H1 (cell line): ENCODE results near the gene TNNI2. TPM values are rescaled to one million over a fixed set of nuclear protein-coding genes. Genes with fewer than 3 reads are reported as not detected.

Experiments
- CTCF ChIA-PET: fragments of 300-600 bp; sonication (Branson Sonifier 250); formaldehyde crosslinking; loops from one replicate; lab custom pipeline; 2021; ENCODE audit not compliant: partially characterized antibody; lab: Charles Lee
- POLR2A ChIA-PET: fragments of 300-600 bp; sonication (Branson Sonifier 250); formaldehyde crosslinking; loops from one replicate; lab custom pipeline; 2021; ENCODE audit warnings: inconsistent platforms; ENCODE audit not compliant: partially characterized antibody; lab: Charles Lee
- DNase-seq, 2 experiments: peaks; one replicate each; pipeline versions ENCODE4 v3.0.0 to v3.0.0-alpha.2; 2010 to 2022; ENCODE audit warnings: low spot score in 2 of 2, low read depth in 1 of 2, mixed read lengths in 1 of 2
- FAIRE-seq: peaks from 2 replicates; lab custom pipeline; 2011; peaks lifted over from hg19 to GRCh38; lab: Jason Lieb, UNC
- H2AFZ ChIP-seq: 2 replicates; pipeline ENCODE4 v1.8.1; 2012; ENCODE audit warnings: low read length, inconsistent platforms
- H2AK5ac ChIP-seq: 2 replicates; pipeline ENCODE4 v1.6.1; 2013; ENCODE audit warnings: low read depth, low read length
- H2BK120ac ChIP-seq: replicated peaks from 2 replicates; pipeline ENCODE3; 2013; ENCODE audit warnings: low read depth, low read length, inconsistent platforms
- H2BK12ac ChIP-seq: 2 replicates; pipeline ENCODE4 v1.6.1; 2013; ENCODE audit warnings: low read depth, low read length
- H2BK15ac ChIP-seq: 2 replicates; pipeline ENCODE4 v1.6.1; 2013; ENCODE audit warnings: low read length
- H2BK20ac ChIP-seq: 2 replicates; pipeline ENCODE4 v1.6.1; 2013; ENCODE audit warnings: low read length
- H2BK5ac ChIP-seq: 2 replicates; pipeline ENCODE4 v1.6.1; 2013; ENCODE audit warnings: low read depth, low read length
- H3K14ac ChIP-seq: 2 replicates; pipeline ENCODE4 v1.6.1; 2013; ENCODE audit warnings: inconsistent platforms; ENCODE audit not compliant: insufficient read length
- H3K18ac ChIP-seq: 2 replicates; pipeline ENCODE4 v1.6.1; 2013; ENCODE audit warnings: low read length; ENCODE audit errors: extremely low read depth
- H3K23ac ChIP-seq: 2 replicates; pipeline ENCODE4 v1.6.1; 2013; ENCODE audit warnings: inconsistent platforms; ENCODE audit not compliant: insufficient read length
- H3K23me2 ChIP-seq: 2 replicates; pipeline ENCODE4 v1.6.1; 2013; ENCODE audit warnings: low read depth, low read length
- H3K27ac ChIP-seq: 2 replicates; pipeline ENCODE4 v1.6.1; 2011; ENCODE audit warnings: low read depth, low read length, inconsistent platforms
- H3K27me3 ChIP-seq, 4 experiments: replicated peaks in 1 of 4; 1 replicate in 1 of 4; 2 replicates in 3 of 4; pipeline versions ENCODE4 v1.6.1 to v1.8.1; 2011 to 2013; ENCODE audit warnings: low read length in 3 of 4, mild to moderate bottlenecking in 3 of 4, inconsistent platforms in 2 of 4, mixed read lengths in 2 of 4, moderate library complexity in 1 of 4; ENCODE audit not compliant: control insufficient read depth in 3 of 4, insufficient read depth in 3 of 4; ENCODE audit errors: extremely low read depth in 1 of 4
- H3K36me3 ChIP-seq, 4 experiments: 2 replicates each; pipeline versions ENCODE4 v1.6.1 to v1.8.1; 2011 to 2013; ENCODE audit warnings: mild to moderate bottlenecking in 4 of 4, low read length in 3 of 4, moderate library complexity in 2 of 4, control low read depth in 1 of 4, inconsistent platforms in 1 of 4; ENCODE audit not compliant: insufficient read depth in 4 of 4, control insufficient read depth in 2 of 4
- H3K4ac ChIP-seq: replicated peaks from 2 replicates; pipeline ENCODE3; 2013; ENCODE audit warnings: low read length, low read depth, mixed read lengths, inconsistent platforms; ENCODE audit not compliant: insufficient read length
- H3K4me1 ChIP-seq, 4 experiments: replicated peaks in 1 of 4; 1 replicate in 1 of 4; 2 replicates in 3 of 4; pipeline versions ENCODE4 v1.6.1 to v1.8.1; 2011 to 2013; ENCODE audit warnings: low read length in 3 of 4, inconsistent platforms in 2 of 4, mixed read lengths in 1 of 4; ENCODE audit not compliant: insufficient read depth in 4 of 4, control insufficient read depth in 3 of 4
- H3K4me2 ChIP-seq, 2 experiments: 2 replicates each; pipeline versions ENCODE4 v1.6.1 to v1.8.1; 2011 to 2013; ENCODE audit warnings: low read depth in 2 of 2, low read length in 2 of 2, control low read depth in 1 of 2, inconsistent platforms in 1 of 2, mild to moderate bottlenecking in 1 of 2; ENCODE audit not compliant: insufficient read depth in 1 of 2
- H3K4me3 ChIP-seq, 4 experiments: fragments of 200-600, 300-600 bp in 1 of 4; sonication (generic), shearing (Covaris generic), sonication (Bioruptor Twin) in 1 of 4; 2 replicates each; pipeline versions ENCODE4 v1.5.1 to v1.8.1; 2011 to 2016; ENCODE audit warnings: low read length in 4 of 4, low read depth in 3 of 4, control low read depth in 2 of 4, inconsistent platforms in 2 of 4, mild to moderate bottlenecking in 2 of 4, mixed read lengths in 1 of 4, moderate library complexity in 1 of 4; ENCODE audit not compliant: insufficient read depth in 2 of 4; ENCODE audit errors: extremely low read depth in 1 of 4
- H3K56ac ChIP-seq: replicated peaks from 2 replicates; pipeline ENCODE3; 2013; ENCODE audit warnings: low read depth, mild to moderate bottlenecking, mixed read lengths, low read length, inconsistent platforms; ENCODE audit not compliant: insufficient read length
- H3K79me1 ChIP-seq: 2 replicates; pipeline ENCODE4 v1.6.1; 2013; ENCODE audit warnings: low read depth, low read length, control low read depth
- H3K79me2 ChIP-seq, 2 experiments: 2 replicates each; pipeline versions ENCODE4 v1.6.1 to v1.8.1; 2012 to 2013; ENCODE audit warnings: low read length in 2 of 2, mild to moderate bottlenecking in 2 of 2, inconsistent platforms in 1 of 2; ENCODE audit not compliant: insufficient read depth in 2 of 2, control insufficient read depth in 1 of 2
- H3K9ac ChIP-seq, 4 experiments: replicated peaks in 1 of 4; 1 replicate in 1 of 4; 2 replicates in 3 of 4; pipeline versions ENCODE4 v1.6.1 to v1.8.1; 2011 to 2013; ENCODE audit warnings: low read depth in 3 of 4, low read length in 3 of 4, control low read depth in 2 of 4, mild to moderate bottlenecking in 2 of 4, moderate library complexity in 2 of 4, inconsistent platforms in 1 of 4; ENCODE audit errors: extremely low read depth in 1 of 4
- H3K9me3 ChIP-seq, 2 experiments: 2 replicates each; pipeline versions ENCODE4 v1.6.1 to v1.8.1; 2012 to 2013; ENCODE audit warnings: mild to moderate bottlenecking in 2 of 2, moderate library complexity in 2 of 2, control low read depth in 1 of 2, inconsistent platforms in 1 of 2, low read depth in 1 of 2, low read length in 1 of 2, mixed read lengths in 1 of 2; ENCODE audit not compliant: insufficient read depth in 2 of 2
- H4K20me1 ChIP-seq, 2 experiments: replicated peaks in 1 of 2; 2 replicates each; pipeline versions ENCODE3 to v1.8.1; 2011 to 2013; ENCODE audit warnings: inconsistent platforms in 2 of 2, low read length in 2 of 2, mild to moderate bottlenecking in 1 of 2; ENCODE audit not compliant: insufficient read depth in 2 of 2, control insufficient read depth in 1 of 2
- H4K5ac ChIP-seq: 2 replicates; pipeline ENCODE4 v1.6.1; 2013; ENCODE audit warnings: low read length, low read depth, mixed read lengths, inconsistent platforms; ENCODE audit not compliant: insufficient read length
- H4K8ac ChIP-seq: 2 replicates; pipeline ENCODE4 v1.8.0; 2013; ENCODE audit warnings: mild to moderate bottlenecking, moderate library complexity, low read length, inconsistent platforms; ENCODE audit not compliant: insufficient read depth; ENCODE audit errors: extremely low read depth
- H4K91ac ChIP-seq: replicated peaks from 2 replicates; pipeline ENCODE3; 2013; ENCODE audit warnings: low read length, mixed read lengths, inconsistent platforms; ENCODE audit not compliant: insufficient read length
- BRCA1 ChIP-seq: IDR thresholded peaks from 2 replicates; pipeline ENCODE4 v1.6.1; 2012; ENCODE audit warnings: low read depth, low read length, improper control_type of control experiment
- NRF1 ChIP-seq: IDR thresholded peaks from 2 replicates; pipeline ENCODE4 v1.6.1; 2011; ENCODE audit warnings: mild to moderate bottlenecking, low read depth, low read length, improper control_type of control experiment
- SRF ChIP-seq: IDR thresholded peaks from 2 replicates; pipeline ENCODE4 v1.6.1; 2011; ENCODE audit warnings: mild to moderate bottlenecking, low read depth, low read length, moderate library complexity
- WGBS, 2 experiments: shearing (Covaris generic) in 1 of 2; methylation state at CpG; one replicate each; pipeline versions ENCODE4 v1.1.6 to v1.1.7; 2013 to 2015; ENCODE audit warnings: low lambda C conversion rate in 2 of 2, mixed read lengths in 2 of 2, inconsistent platforms in 1 of 2, low coverage in 1 of 2, missing lambda C conversion rate in 1 of 2; ENCODE audit not compliant: insufficient replicate concordance in 2 of 2, insufficient coverage in 1 of 2, insufficient read length in 1 of 2; ENCODE audit errors: extremely low coverage in 1 of 2, missing lambda C conversion rate in 1 of 2; 5-methylcytosine and 5-hydroxymethylcytosine counted together
- polyA plus RNA-seq, 7 experiments: library from polyadenylated mRNA; depleted of rRNA in 3 of 7; stranded (reverse) in 5 of 7; unstranded in 2 of 7; fragments of >200 nt in 5 of 7; fragments of 200-250 nt in 2 of 7; gene quantifications; 1 replicate in 5 of 7; 2 replicates in 1 of 7; 4 replicates in 1 of 7; pipeline versions ENCODE4 v1.2.1 to v1.2.3, GENCODE V29; 2011 to 2013; ENCODE audit warnings: missing spikeins in 2 of 7, mixed read lengths in 2 of 7
- total RNA-seq: library from RNA; stranded (reverse); fragmentation: NEBNext Ultra II Directional; extraction: Animal tissue kit (Norgen Biotek cat#: 25700); gene quantifications from 2 replicates; pipeline ENCODE4 v1.2.1, GENCODE V29; 2021

Gene TNNI2
- total and polyA plus RNA-seq, 2 of the 8 experiments (the other 6 are each of a cell fraction or from before 2014, with no cell fraction given): not detected

DNA sequence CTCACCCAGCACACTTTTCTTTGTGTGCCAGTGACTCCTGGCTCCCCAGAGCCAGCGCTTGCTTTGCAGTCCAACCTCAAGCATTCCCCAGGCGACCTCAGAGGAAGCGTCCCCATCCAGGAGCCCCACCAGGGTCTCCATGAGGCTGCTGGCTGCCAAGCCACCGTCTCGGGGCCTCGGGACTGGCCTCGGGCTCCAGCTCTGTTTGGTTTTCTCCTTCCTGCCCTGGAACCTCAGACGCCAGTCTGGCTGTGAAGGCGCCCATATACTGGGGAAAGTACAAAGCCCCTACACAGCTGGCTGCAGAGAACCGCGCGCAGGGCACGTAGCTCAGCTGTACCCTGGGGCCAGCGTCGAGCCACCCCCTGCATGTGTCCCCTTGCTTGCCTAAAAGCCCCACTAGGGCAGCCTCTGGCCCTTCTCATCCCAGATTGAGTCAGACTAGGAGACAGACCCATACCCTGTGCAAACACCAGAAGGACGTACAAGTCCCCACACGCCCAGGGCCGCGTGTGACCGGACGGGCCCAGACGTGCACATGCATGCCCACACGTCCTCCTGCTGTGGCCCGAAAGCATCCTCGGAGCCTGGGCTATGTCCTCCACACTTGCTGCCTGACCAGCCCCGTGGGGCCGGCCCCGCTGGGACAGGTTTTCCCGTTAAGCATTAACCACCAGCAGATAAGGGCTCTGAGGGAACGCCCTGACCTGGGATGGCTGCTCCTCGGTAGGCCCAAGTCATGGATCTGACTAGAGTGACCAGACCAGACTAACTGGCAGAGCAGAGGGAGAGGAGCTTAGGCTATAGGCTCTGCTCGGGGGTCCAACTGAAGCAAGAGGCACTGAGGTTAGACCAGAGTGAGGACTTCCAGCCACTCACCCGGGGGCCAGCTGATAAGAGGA lies 8.2 kb upstream of the TNNI2 start:
- H2AFZ ChIP-seq: no peak overlapping the region
- H3K79me1 ChIP-seq: no peaks in the 10 kb centered on the region
- H3K4me2 ChIP-seq: no peak overlapping the region
- no peaks in the 10 kb centered on the region for H4K20me1 ChIP-seq
- no peaks in the 10 kb centered on the region for H3K36me3 ChIP-seq
- WGBS, 2 experiments: 86% methylated on average over 21 of the region's 33 CpGs; no CpG with 5 or more reads in 1 of the 2 experiments
- no peak overlapping the region for H3K4me3 ChIP-seq
- no peak for DNase-seq
- H3K4ac ChIP-seq: no peak overlapping the region
- no peak for FAIRE-seq
- H2BK20ac ChIP-seq: no peak overlapping the region
- no peaks in the 10 kb centered on the region for H3K79me2 ChIP-seq
- H3K14ac ChIP-seq: no peak overlapping the region
- no peak overlapping the region for H4K5ac ChIP-seq
- H3K18ac ChIP-seq: no peak overlapping the region; the same call in 1 of the 2 replicates
- ChIA-PET POLR2A (no interaction called here), CTCF (interaction anchor here (0.7 to 15.8 kb wide), 13 partner anchors 15 to 336 kb away, joined by 3 to 439 read pairs (median 17); no protein-coding TSS in a partner anchor)
- no peak overlapping the region for H3K9ac ChIP-seq
- H3K56ac ChIP-seq: no peak overlapping the region
- no peaks in the 10 kb centered on the region for H3K23me2 ChIP-seq
- peaks cover 0 to 6% (median 1%) of the 10 kb centered on the region in 4 experiments; a peak in 3 of 7 replicates for H3K27me3 ChIP-seq
- H3K4me1 ChIP-seq: peaks cover 0 to 4% (median 2%) of the 10 kb centered on the region in 4 experiments; a peak in 4 of 7 replicates
- H4K8ac ChIP-seq: peak overlapping the region; percentile 53; the same call in 1 of the 2 replicates
- H4K91ac ChIP-seq: peak overlapping the region; percentile 5
- H2BK5ac ChIP-seq: peak overlapping the region; percentile 16; the same call in 1 of the 2 replicates
- H2BK12ac ChIP-seq: peak overlapping the region; percentile 50; the same call in 1 of the 2 replicates
- H2BK15ac ChIP-seq: peak overlapping the region; percentile 46; the same call in 1 of the 2 replicates
- no peak overlapping the region for H2BK120ac ChIP-seq
- TF ChIP-seq NRF1 (no peak), SRF (no peak), BRCA1 (no peak)
- H2AK5ac ChIP-seq: no peak overlapping the region
- H3K27ac ChIP-seq: no peak overlapping the region
- no peaks in the 10 kb centered on the region for H3K9me3 ChIP-seq
- no peak overlapping the region for H3K23ac ChIP-seq
